Spleen (tissue), 7 donors: Measurements from ENCODE around the gene KLHL33.

Experiments
- CTCF ChIP-seq, 11 experiments: fragments of 200-600 bp in 7 of 11; fragments of 450-650 bp in 4 of 11; sonication (generic) in 4 of 11; IDR thresholded peaks in 8 of 11; conservative IDR thresholded peaks in 3 of 11; 1 replicate in 7 of 11; 2 replicates in 4 of 11; pipeline versions ENCODE4 v1.4.0 to v1.8.0; 2016 to 2021; ENCODE audit warnings: antibody characterized with exemption in 11 of 11, inconsistent platforms in 4 of 11, mild to moderate bottlenecking in 1 of 11
- POLR2AphosphoS5 ChIP-seq, 3 donors: sonication (generic); formaldehyde crosslinking; IDR thresholded peaks; one replicate each; pipeline ENCODE4 v1.5.1; 2017; ENCODE audit warnings: antibody characterized with exemption in 3 of 3
- donor health status: DM: no; HTN: no; CAD: no; lungs with moderate emphysema.
- donor health status: DM: no; HTN: no; CAD: no.
- donor health status: DM: no; HTN: no; CAD: no.

GRCh38 chr14:20417250-20418186 is 18.4 kb downstream of the KLHL33 start:
- TF ChIP-seq CTCF (IDR thresholded peaks at IDR 0.05 in 8 of 11, conservative IDR thresholded peaks at IDR 0.05 in 3 of 11) (no peak), POLR2AphosphoS5 (IDR thresholded peaks at IDR 0.05) (no peak)
